Activated CD4-positive, alpha-beta T cell treated with anti-CD3 and anti-CD28 coated beads, Interleukin-2, Interleukin-6, amounts not matched to agents 100 ng/mL and 50 ng/mL, durations not matched to agents 16 hours and 8 hours (primary cell): Measurements from ENCODE around the gene CRYBA4.

ENCODE experiments used
- DNase-seq: peaks from one replicate; pipeline ENCODE4 v3.0.0-alpha.2; 2020

The CRYBA4 gene

DNA sequence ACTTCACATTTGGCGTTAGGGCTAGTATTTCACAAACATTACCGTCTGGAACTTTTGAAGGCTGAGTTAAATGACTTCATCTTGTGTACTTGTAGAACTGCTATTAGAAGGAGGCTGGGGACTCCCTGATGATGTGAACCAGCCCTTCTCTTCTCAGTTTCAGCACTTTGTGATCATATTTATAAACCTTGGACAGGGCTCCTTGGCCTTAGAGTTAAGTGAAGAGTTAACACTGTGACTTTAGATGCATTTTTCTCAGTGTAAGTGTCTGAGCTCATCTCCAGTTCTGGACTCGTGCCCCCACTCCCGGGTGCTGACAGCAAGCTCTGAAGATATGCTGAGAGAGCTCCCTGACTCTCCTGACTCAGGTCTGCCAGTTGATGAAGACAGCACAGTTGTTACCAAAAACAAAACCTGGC, 44.1 kb downstream of the CRYBA4 start:
- no peak for DNase-seq

DNA sequence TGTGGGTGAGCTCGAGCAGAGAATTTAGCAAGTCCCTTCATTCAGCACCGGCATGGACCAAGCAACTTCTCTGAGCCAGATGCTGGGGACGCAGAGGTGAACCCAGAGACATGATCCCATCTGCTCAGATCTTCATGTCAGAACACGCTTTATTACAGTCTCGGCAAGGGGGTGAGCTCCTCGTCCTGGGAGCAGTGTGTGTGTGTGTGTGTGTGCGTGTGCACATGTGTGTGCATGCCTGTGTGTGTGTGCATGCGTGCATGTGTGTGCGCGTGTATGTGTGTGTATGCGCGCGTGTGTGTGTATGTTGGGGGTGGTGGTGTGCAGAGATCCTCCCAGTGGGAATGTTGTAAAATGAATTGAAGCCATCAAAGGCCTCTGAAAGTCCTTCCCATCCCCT, 45.4 kb downstream of the CRYBA4 start:
- no peak for DNase-seq

DNA sequence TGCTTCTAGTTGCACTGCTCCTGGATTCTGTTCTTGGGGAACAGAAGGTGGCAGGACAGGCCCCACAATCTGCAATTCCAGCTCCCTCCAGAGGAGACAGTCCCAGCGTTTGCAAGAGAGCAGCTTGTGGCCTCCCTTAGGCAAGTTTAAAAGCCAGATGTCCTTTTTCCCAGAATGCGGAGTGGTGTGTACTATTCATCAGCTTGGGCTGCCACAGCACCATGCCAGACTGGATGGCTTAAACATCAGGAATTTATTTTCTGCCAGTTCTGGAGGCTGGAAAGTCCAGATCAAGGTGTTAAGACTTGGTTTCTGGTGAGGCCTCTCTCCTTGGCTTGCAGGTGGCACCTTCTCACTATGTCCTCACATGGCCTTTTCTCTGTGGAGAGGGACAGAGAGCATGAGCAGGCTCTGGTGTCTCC, 47.3 kb downstream of the CRYBA4 start:
- DNase-seq: peak; percentile 41

DNA sequence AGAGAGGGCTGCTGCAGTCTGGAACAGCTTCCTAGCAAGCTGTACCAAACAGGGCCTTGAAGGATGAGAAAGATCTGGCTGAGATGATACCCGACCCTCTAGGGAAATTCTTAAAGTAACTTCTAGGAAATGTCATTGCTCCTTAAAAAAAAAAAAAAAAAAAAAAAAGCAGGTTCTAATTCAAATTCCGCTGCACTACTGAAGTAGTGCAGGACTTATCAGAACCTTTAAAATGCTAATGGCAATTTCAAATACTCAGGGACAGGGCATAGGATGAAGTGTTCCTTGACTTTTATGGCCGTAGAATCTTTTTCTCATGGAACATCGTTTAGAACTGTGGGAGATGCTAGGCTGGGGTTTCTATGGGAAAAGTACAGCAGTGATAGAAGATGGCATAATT, 48.7 kb downstream of the CRYBA4 start:
- DNase-seq: no peak

DNA sequence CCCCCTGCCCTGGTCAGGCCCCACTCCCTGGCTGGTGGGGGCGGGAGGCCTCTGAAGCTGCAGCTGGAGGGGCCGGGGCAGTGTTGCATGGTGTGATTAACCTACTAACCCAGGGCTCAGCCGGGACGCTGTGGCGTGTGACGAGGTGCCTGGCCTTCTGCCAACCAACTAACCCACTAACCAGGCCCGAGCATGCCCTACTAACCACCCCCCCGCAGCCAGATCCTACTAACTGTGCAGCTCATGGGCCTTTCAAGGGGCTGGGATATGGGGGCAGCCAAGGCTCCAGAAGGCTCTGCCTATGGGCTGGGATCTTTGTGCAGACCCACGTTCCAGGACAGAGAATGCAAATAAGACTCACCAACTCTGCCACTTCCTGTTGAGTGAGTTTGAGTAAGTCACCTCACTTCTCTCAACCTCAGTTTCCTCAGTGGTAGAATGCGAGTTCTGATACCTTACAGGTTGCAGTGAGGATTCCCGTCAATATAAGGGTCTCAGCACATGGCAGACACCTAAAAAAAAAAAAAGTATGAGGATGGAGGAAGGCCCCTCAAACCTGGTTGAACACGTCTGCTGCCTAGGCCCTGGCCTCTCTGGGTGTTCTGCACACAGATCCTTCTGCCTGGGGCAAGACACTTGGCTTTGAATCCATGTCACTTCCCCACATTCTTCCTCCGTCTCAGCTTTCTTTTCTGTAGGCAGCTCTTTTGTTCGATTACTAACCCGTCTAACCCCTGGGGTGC, 49.7 kb downstream of the CRYBA4 start:
- peak; percentile 82 for DNase-seq

DNA sequence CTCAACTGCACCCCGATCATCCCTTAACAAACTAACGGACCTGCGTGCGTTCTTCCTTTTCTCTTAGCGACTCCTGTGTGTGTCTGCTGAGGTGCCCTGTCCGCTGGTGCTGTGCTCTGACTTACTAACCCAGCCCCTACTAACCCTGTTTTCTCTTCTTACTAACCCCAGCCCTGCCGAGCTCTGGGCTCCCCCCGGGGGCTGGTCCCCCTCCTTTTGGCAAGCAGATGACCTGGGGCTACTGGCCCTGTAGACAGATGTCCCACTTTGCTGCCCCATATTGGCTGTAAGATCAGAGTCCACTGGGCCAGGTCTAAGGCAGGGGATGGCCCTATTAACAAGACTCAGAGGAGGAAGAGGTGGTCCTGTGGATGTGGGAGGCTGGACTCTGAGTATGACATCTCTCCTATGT, 50.3 kb downstream of the CRYBA4 start:
- no peak for DNase-seq

DNA sequence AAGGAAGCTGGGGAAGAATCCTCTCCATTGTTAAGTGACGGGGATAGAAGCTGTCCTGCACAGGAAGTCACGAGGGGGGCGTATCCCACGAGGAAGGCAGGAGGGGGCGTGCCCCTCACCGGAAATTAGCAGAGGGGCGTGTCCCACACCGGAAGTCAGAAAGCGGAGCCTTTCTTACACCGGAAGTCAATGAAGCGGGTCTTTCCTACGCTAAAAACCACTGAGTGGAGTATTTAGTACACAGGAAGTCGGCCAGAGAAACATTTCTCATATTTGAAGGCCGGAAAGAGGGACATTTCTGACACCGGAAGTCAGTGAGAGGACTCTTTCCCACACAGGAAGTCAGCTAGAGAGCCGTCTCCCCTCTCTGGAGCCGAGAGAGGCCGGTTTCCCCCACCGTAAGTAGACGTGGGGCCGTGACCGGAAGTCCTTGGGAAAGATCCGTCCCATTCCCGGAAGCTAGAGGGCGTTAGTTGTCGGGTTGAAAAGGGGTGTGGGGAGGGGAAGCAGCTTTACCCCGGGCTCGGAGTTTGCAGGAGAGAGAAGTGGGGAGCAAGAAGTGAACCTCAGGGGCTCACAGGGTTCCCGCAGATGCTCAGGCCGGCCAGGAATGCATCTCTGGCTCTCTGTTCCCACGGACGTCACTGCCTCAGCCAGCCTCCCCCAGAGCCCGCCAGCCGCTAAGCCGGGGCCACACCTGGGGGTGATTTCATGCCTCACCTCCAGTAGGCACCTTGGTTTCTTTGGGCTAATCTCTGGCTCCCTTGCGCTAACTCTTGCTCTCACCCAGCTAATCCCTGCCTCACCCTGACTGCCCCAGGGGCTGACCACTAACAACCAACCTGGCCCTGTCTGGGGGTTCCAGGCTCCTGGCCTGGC, 51.1 kb downstream of the CRYBA4 start:
- DNase-seq: peak; percentile 97

DNA sequence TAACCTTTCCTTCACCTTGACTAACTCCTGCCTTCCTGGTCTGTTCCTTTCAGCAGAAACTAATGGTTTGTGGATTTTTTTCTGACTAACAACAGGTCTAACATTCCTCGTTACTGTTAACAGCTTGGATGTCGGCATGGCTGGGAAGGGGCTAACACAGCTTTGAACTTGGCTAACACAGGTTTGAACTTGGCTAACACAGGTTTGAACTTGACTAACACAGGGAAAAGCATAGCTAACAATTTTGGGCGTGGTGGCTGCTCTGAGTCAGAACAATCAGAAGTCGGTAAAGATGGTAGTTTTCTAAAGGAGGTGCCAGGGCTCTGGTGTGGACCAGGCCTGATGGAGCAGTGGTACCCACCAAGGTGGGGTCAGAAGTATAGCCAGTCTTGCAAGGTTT, 51.7 kb downstream of the CRYBA4 start:
- DNase-seq: peak; percentile 72

DNA sequence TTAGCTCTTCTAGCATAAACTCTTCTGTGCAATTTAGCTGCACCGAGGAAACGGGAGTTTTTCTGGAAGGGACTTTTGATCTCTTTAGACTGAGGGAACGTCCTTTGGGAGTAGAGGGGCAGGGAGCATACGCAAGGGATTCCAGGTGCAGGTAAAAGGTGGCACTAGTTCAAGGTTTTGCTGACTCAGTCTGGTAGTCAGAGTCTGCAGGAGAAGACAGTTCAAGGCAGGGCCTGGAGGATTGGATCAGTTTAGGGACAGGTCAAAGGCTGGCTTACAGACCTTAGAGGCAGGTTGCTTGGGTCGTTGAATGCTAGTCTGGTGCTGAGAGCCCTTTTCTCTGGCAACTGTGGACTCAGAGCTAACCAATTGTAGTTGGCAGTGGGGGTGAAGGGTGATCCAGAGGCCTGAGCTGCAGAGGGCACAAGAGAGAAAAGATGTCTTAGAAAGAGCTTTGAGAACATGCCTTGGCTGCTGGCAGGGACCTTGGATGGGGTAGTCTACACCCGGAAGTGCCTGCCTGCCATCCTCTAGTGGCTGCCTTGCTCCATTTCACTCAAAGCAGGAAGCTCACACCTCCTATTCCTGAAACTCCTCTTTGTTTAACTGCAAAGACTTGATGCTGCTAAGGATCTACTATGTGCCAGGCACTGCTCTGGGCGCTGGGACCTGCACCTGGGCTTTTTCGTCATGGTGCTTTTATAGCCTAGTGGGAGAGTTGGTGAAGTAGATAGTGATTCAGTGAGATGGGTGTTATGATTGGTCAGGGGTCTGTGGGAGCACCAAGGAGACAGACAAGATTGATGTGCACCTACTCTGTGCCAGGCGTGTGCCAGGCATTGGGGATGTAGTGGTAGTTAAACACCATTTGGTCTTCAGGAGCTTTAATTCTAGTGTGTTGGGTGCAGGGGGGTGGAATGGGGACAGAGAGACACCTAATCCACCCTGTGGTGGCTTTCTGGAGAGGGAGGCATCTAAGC, 52.7 kb downstream of the CRYBA4 start:
- DNase-seq: peak; percentile 57

DNA sequence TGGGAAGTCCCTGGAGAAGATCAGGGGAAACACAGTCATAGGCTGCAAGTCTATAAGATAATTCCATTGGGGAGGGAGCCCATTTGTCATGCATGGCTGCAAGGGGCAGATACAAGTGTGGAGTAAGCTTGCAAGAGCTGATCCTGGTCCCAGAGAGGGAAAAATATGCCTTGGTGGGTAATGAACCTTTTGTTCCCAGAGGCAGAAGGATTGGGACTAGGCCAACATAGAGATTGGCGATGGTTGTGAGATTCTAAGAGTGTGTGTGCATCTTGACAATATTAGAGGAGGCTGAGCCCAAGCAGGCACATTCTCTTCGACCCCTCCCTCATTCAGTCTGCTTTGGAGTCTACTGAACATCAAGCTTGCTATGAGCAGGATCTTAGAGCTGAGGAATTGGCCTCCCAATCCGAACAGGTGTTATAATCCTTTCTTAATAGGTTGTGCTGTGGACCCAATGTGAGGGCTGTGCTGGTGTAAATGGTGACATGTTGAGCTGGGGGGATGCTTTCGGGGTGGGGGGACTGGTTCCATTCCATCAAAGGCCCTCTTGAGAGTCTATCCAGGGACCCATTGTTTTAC, 54.0 kb downstream of the CRYBA4 start:
- DNase-seq: no peak

DNA sequence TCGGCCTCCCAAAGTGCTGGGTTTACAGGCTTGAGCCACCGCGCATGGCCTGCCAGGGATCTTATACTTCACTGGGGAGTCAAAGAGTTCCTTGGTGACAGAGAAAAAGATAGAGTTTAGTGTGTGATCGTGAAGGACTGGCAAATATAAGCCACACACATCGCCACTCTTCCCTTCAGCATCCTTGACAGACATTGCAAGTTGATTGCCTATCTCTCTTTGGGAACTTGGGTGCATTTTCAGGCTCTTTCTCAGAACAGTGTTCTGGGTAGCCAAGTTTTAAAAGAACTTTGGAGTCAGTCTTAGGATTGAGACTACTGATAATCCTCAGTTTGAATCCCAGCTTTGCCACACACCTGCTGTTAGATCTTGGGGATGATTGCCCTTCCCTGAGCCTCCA, 55.5 kb downstream of the CRYBA4 start:
- no peak for DNase-seq

DNA sequence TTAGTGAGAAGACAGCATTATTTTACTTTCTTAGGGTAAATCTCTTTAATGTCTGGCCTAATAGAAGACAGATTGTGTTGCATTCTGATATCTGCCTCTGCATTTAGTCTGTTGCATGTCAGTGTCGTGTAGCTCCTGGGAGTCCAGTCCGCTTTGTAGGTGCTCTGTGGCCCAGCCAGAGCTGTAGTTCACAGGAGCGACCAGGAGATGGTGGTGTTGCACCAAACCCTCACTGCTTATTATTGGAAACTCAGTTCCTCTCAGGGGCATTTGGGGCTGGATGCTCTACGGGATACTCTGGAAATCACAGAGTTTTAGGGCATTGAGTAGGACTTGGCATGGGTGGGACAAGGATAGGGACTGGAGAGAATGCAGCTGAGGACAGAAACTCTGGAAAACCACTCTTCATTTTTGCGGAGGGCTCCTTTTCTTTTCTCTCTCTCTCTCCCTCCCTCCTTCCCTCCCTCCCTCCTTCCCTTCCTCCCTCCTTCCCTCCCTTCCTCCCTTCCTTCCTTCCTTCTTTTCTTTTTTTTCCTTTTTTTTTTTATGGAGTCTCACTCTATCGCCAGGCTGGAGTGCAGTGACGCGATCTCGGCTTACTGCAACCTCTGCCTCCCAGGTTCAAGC, 57.4 kb downstream of the CRYBA4 start:
- DNase-seq: peak; percentile 82
